ENCODE results near the gene GZMB.

GZMB gene

DNA sequence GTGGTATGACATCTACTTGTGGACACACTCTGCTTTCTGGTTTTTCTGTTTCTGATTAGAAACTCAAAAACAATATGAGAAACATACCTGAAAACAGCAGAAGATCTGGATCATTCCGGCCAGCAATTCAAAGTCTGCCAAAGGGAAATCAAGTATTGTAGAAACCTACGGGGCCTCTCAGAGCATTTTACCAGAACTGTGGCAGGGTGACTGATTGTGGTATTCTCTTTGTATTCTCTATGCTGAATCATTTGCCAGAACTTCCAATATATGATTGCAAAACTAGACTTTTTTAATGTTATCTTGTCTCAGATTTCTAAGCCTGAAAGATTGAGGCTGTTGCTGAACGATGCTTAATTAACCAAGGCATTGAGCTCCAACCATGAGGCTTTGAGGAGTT, 5.9 kb upstream of the GZMB start:
- Histone ChIP-seq H3K4me3 (ENCODE audit: low read depth, low read length) (no peak overlapping the region), H4K91ac (ENCODE audit: low read depth, low read length) (no peak overlapping the region), H3K27ac (ENCODE audit: low read depth, low read length) (no peak overlapping the region), H2AK5ac (ENCODE audit: low read length) (no peak overlapping the region), H3K79me1 (ENCODE audit: low read length) (no peaks in the 10 kb centered on the region), H3K4me1 (ENCODE audit: control insufficient read depth in 1 of 2, insufficient read depth in 2 of 2, low read length in 2 of 2) (no peaks in the 10 kb centered on the region), H2BK120ac (ENCODE audit: insufficient read depth, low read length, poor library complexity) (no peak overlapping the region), H3K14ac (ENCODE audit: low read length) (no peak overlapping the region), H3K18ac (ENCODE audit: low read length) (no peak overlapping the region), H4K12ac (ENCODE audit: low read depth, low read length) (no peak overlapping the region), H3K4ac (ENCODE audit: low read depth, low read length) (no peak overlapping the region), H3K23ac (ENCODE audit: low read length) (no peak overlapping the region), H3K27me3 (ENCODE audit: insufficient read depth, low read length) (no peaks in the 10 kb centered on the region), H2BK12ac (ENCODE audit: low read length) (no peak overlapping the region), H2BK5ac (ENCODE audit: low read depth, low read length, poor library complexity) (no peak overlapping the region), H3K36me3 (ENCODE audit: control insufficient read depth in 1 of 2, insufficient read depth in 2 of 2, low read length in 2 of 2) (no peaks in the 10 kb centered on the region), H4K8ac (ENCODE audit: low read depth, low read length) (no peak overlapping the region), H3K9me3 (ENCODE audit: insufficient read depth, low read depth, low read length) (peaks cover 20% of the 10 kb centered on the region), H3K79me2 (ENCODE audit: control insufficient read depth, insufficient read depth, low read length, poor library complexity) (no peaks in the 10 kb centered on the region), H3K4me2 (ENCODE audit: low read length) (no peak overlapping the region), H2AFZ (ENCODE audit: insufficient read depth, low read length, poor library complexity) (no peak overlapping the region), H3K9ac (ENCODE audit: low read length) (no peak overlapping the region)
- WGBS (ENCODE audit: extremely low coverage, insufficient coverage, insufficient read length), result no CpG with 5 or more reads among the region's 3 CpGs
- DNase-seq, result no peak

GRCh38 chr14:24639270-24639669, 5.3 kb upstream of the GZMB start:
- Histone ChIP-seq H3K23ac (ENCODE audit: low read length) (no peak overlapping the region), H3K4ac (ENCODE audit: low read depth, low read length) (no peak overlapping the region), H2BK120ac (ENCODE audit: insufficient read depth, low read length, poor library complexity) (no peak overlapping the region), H3K9me3 (ENCODE audit: insufficient read depth, low read depth, low read length) (peaks cover 17% of the 10 kb centered on the region), H3K9ac (ENCODE audit: low read length) (no peak overlapping the region), H3K36me3 (ENCODE audit: control insufficient read depth in 1 of 2, insufficient read depth in 2 of 2, low read length in 2 of 2) (no peaks in the 10 kb centered on the region), H4K8ac (ENCODE audit: low read depth, low read length) (no peak overlapping the region), H4K12ac (ENCODE audit: low read depth, low read length) (no peak overlapping the region), H3K14ac (ENCODE audit: low read length) (no peak overlapping the region), H2AK5ac (ENCODE audit: low read length) (no peak overlapping the region), H3K4me3 (ENCODE audit: low read depth, low read length) (no peak overlapping the region), H3K27ac (ENCODE audit: low read depth, low read length) (no peak overlapping the region), H4K91ac (ENCODE audit: low read depth, low read length) (no peak overlapping the region), H3K79me2 (ENCODE audit: control insufficient read depth, insufficient read depth, low read length, poor library complexity) (no peaks in the 10 kb centered on the region), H3K4me2 (ENCODE audit: low read length) (no peak overlapping the region), H3K79me1 (ENCODE audit: low read length) (no peaks in the 10 kb centered on the region), H3K4me1 (ENCODE audit: control insufficient read depth in 1 of 2, insufficient read depth in 2 of 2, low read length in 2 of 2) (no peaks in the 10 kb centered on the region), H3K27me3 (ENCODE audit: insufficient read depth, low read length) (no peaks in the 10 kb centered on the region), H3K18ac (ENCODE audit: low read length) (no peak overlapping the region), H2BK5ac (ENCODE audit: low read depth, low read length, poor library complexity) (no peak overlapping the region), H2BK12ac (ENCODE audit: low read length) (no peak overlapping the region), H2AFZ (ENCODE audit: insufficient read depth, low read length, poor library complexity) (no peak overlapping the region)
- no CpG with 5 or more reads among the region's 3 CpGs for WGBS (ENCODE audit: extremely low coverage, insufficient coverage, insufficient read length)
- DNase-seq, result no peak

- no peak overlapping the region for H3K4me3 ChIP-seq (ENCODE audit: low read depth, low read length)
- no peaks in the 10 kb centered on the region for H3K36me3 ChIP-seq (ENCODE audit: control insufficient read depth in 1 of 2, insufficient read depth in 2 of 2, low read length in 2 of 2)
- peaks cover 40% of the 10 kb centered on the region for H3K9me3 ChIP-seq (ENCODE audit: insufficient read depth, low read depth, low read length)
- H3K18ac ChIP-seq (ENCODE audit: low read length), result no peak overlapping the region
- no peak overlapping the region for H4K12ac ChIP-seq (ENCODE audit: low read depth, low read length)
- H4K91ac ChIP-seq (ENCODE audit: low read depth, low read length), result no peak overlapping the region
- H3K4ac ChIP-seq (ENCODE audit: low read depth, low read length), result no peak overlapping the region
- no peak overlapping the region for H3K4me2 ChIP-seq (ENCODE audit: low read length)
- WGBS (ENCODE audit: extremely low coverage, insufficient coverage, insufficient read length), result no CpG with 5 or more reads among the region's 1 CpG
- no peak overlapping the region for H2AFZ ChIP-seq (ENCODE audit: insufficient read depth, low read length, poor library complexity)
- no peak overlapping the region for H3K23ac ChIP-seq (ENCODE audit: low read length)
- H3K4me1 ChIP-seq (ENCODE audit: control insufficient read depth in 1 of 2, insufficient read depth in 2 of 2, low read length in 2 of 2), result no peaks in the 10 kb centered on the region
- no peak for DNase-seq
- H3K14ac ChIP-seq (ENCODE audit: low read length), result no peak overlapping the region
- H2AK5ac ChIP-seq (ENCODE audit: low read length), result no peak overlapping the region
- H3K79me2 ChIP-seq (ENCODE audit: control insufficient read depth, insufficient read depth, low read length, poor library complexity), result no peaks in the 10 kb centered on the region
- no peak overlapping the region for H3K9ac ChIP-seq (ENCODE audit: low read length)
- no peaks in the 10 kb centered on the region for H3K27me3 ChIP-seq (ENCODE audit: insufficient read depth, low read length)
- no peak overlapping the region for H4K8ac ChIP-seq (ENCODE audit: low read depth, low read length)
- H2BK12ac ChIP-seq (ENCODE audit: low read length), result no peak overlapping the region
- no peaks in the 10 kb centered on the region for H3K79me1 ChIP-seq (ENCODE audit: low read length)
- no peak overlapping the region for H2BK5ac ChIP-seq (ENCODE audit: low read depth, low read length, poor library complexity)
- H2BK120ac ChIP-seq (ENCODE audit: insufficient read depth, low read length, poor library complexity), result no peak overlapping the region
- no peak overlapping the region for H3K27ac ChIP-seq (ENCODE audit: low read depth, low read length)
These were observed 637 bp downstream of the GZMB start for GRCh38 chr14:24633353-24633752.

- no peak overlapping the region for H3K23ac ChIP-seq (ENCODE audit: low read length)
- peaks cover 40% of the 10 kb centered on the region for H3K9me3 ChIP-seq (ENCODE audit: insufficient read depth, low read depth, low read length)
- no CpG with 5 or more reads among the region's 6 CpGs for WGBS (ENCODE audit: extremely low coverage, insufficient coverage, insufficient read length)
- H3K27me3 ChIP-seq (ENCODE audit: insufficient read depth, low read length), result no peaks in the 10 kb centered on the region
- H2BK12ac ChIP-seq (ENCODE audit: low read length), result no peak overlapping the region
- no peak overlapping the region for H4K8ac ChIP-seq (ENCODE audit: low read depth, low read length)
- no peak for DNase-seq
- no peaks in the 10 kb centered on the region for H3K79me1 ChIP-seq (ENCODE audit: low read length)
- H3K27ac ChIP-seq (ENCODE audit: low read depth, low read length), result no peak overlapping the region
- no peak overlapping the region for H3K4me2 ChIP-seq (ENCODE audit: low read length)
- no peak overlapping the region for H2BK5ac ChIP-seq (ENCODE audit: low read depth, low read length, poor library complexity)
- no peak overlapping the region for H2AFZ ChIP-seq (ENCODE audit: insufficient read depth, low read length, poor library complexity)
- no peak overlapping the region for H3K9ac ChIP-seq (ENCODE audit: low read length)
- no peak overlapping the region for H3K4me3 ChIP-seq (ENCODE audit: low read depth, low read length)
- no peaks in the 10 kb centered on the region for H3K79me2 ChIP-seq (ENCODE audit: control insufficient read depth, insufficient read depth, low read length, poor library complexity)
- no peak overlapping the region for H3K4ac ChIP-seq (ENCODE audit: low read depth, low read length)
- H3K14ac ChIP-seq (ENCODE audit: low read length), result no peak overlapping the region
- H4K12ac ChIP-seq (ENCODE audit: low read depth, low read length), result no peak overlapping the region
- no peak overlapping the region for H2BK120ac ChIP-seq (ENCODE audit: insufficient read depth, low read length, poor library complexity)
- H3K36me3 ChIP-seq (ENCODE audit: control insufficient read depth in 1 of 2, insufficient read depth in 2 of 2, low read length in 2 of 2), result no peaks in the 10 kb centered on the region
- no peak overlapping the region for H4K91ac ChIP-seq (ENCODE audit: low read depth, low read length)
- no peaks in the 10 kb centered on the region for H3K4me1 ChIP-seq (ENCODE audit: control insufficient read depth in 1 of 2, insufficient read depth in 2 of 2, low read length in 2 of 2)
- no peak overlapping the region for H3K18ac ChIP-seq (ENCODE audit: low read length)
- H2AK5ac ChIP-seq (ENCODE audit: low read length), result no peak overlapping the region
These were observed 1.2 kb downstream of the GZMB start for GRCh38 chr14:24632761-24633160.
